ENCODE measurements around the gene PIGT. TPM values are rescaled to one million over a fixed set of nuclear protein-coding genes. Genes with fewer than 3 reads are reported as not detected.

PIGT gene
- total RNA-seq, 2 experiments from 2014 or later = 43.7 to 47.7 TPM

GRCh38 chr20:45448270-45448669 is 32.3 kb downstream of the PIGT start:
- Mint-ChIP-seq H3K4me1 (ENCODE audit: low read depth) (peaks cover 16% of the 10 kb centered on the region), H3K27me3 (peaks cover 6% of the 10 kb centered on the region), H3K36me3 (ENCODE audit: low read depth) (peaks cover 2% of the 10 kb centered on the region), H3K4me3 (no peak overlapping the region), H3K9me3 (no peaks in the 10 kb centered on the region), H3K27ac (no peak overlapping the region)
- intact Hi-C loops (cut with micrococcal nuclease) = loop anchor here (2.0 kb wide), 1 partner anchor 73 kb away; no protein-coding TSS in a partner anchor
- ChIA-PET CTCF (interaction anchor here (1.9 to 9.0 kb wide), 4 partner anchors 10 to 155 kb away, joined by 6 to 163 read pairs (median 59); partner anchors contain the start of gene SYS1), POLR2A (no interaction called here)
- TF ChIP-seq CTCF (IDR thresholded peaks at IDR 0.05) = no peak
- DNase-seq = no peak
- ATAC-seq = no peak

- Mint-ChIP-seq H3K36me3 (ENCODE audit: low read depth) (peaks cover 2% of the 10 kb centered on the region), H3K4me3 (no peak overlapping the region), H3K27me3 (peaks cover 5% of the 10 kb centered on the region), H3K9me3 (no peaks in the 10 kb centered on the region), H3K27ac (no peak overlapping the region), H3K4me1 (ENCODE audit: low read depth) (peaks cover 5% of the 10 kb centered on the region)
- CTCF ChIA-PET = interaction anchor here (0.7 to 9.0 kb wide), 34 partner anchors 12 to 350 kb away, joined by 3 to 163 read pairs (median 5); partner anchors contain the start of genes DBNDD2, PIGT, SYS1 and TP53TG5
- POLR2A ChIA-PET = interaction anchor here (0.5 to 1.2 kb wide), 3 partner anchors 10 to 87 kb away, joined by 3 to 4 read pairs (median 3); partner anchors contain the start of gene SYS1
- TF ChIP-seq CTCF (IDR thresholded peaks at IDR 0.05) = no peak
- DNase-seq = no peak
- no peak for ATAC-seq
- intact Hi-C loops (cut with micrococcal nuclease) = loop anchor here (2.0 kb wide), 1 partner anchor 75 kb away; no protein-coding TSS in a partner anchor
These were observed 33.6 kb downstream of the PIGT start for GRCh38 chr20:45449528-45449927.

- peak; percentile 28 for DNase-seq
- Mint-ChIP-seq H3K4me3 (no peak overlapping the region), H3K9me3 (no peaks in the 10 kb centered on the region), H3K27me3 (peaks cover 2% of the 10 kb centered on the region), H3K4me1 (ENCODE audit: low read depth) (peaks cover 2% of the 10 kb centered on the region), H3K27ac (no peak overlapping the region), H3K36me3 (ENCODE audit: low read depth) (peaks cover 2% of the 10 kb centered on the region)
- CTCF ChIA-PET = interaction anchor here (0.5 to 9.0 kb wide), 41 partner anchors 11 to 349 kb away, joined by 3 to 163 read pairs (median 5); partner anchors contain the start of genes DBNDD2, PIGT, SDC4 and SYS1
- ATAC-seq = peak; percentile 66
- peak; percentile 79 for TF ChIP-seq CTCF (IDR thresholded peaks at IDR 0.05)
- POLR2A ChIA-PET = interaction anchor here (0.7 to 1.2 kb wide), 2 partner anchors 10 to 87 kb away, joined by 3 to 4 read pairs; partner anchors contain the start of gene SYS1
- intact Hi-C loops (cut with micrococcal nuclease) = no loop called here
These were observed 34.3 kb downstream of the PIGT start for GRCh38 chr20:45450097-45450818.

- ATAC-seq (no peak), DNase-seq (no peak)
- Mint-ChIP-seq H3K36me3 (ENCODE audit: low read depth) (peaks cover 2% of the 10 kb centered on the region), H3K9me3 (no peaks in the 10 kb centered on the region), H3K27me3 (no peaks in the 10 kb centered on the region), H3K4me1 (ENCODE audit: low read depth) (peaks cover 2% of the 10 kb centered on the region), H3K4me3 (no peak overlapping the region), H3K27ac (no peak overlapping the region)
- TF ChIP-seq CTCF (IDR thresholded peaks at IDR 0.05) = no peak
- CTCF ChIA-PET = interaction anchor here (0.6 to 9.0 kb wide), 10 partner anchors 9 to 319 kb away, joined by 3 to 163 read pairs (median 10); partner anchors contain the start of gene SYS1
- intact Hi-C loops (cut with micrococcal nuclease) = no loop called here
- POLR2A ChIA-PET = no interaction called here
These were observed 36.3 kb downstream of the PIGT start for GRCh38 chr20:45452238-45452637.
